K562 (cell line): ENCODE results near the gene ZNF502. TPM values are rescaled to one million over a fixed set of nuclear protein-coding genes. Genes with fewer than 3 reads are reported as not detected.

ENCODE experiments used
- ATAC-seq: fragments of 200-7000 bp; cut with Tn5 transposase; 3 replicates; pipeline ENCODE4 v1.9.1; 2020; ENCODE audit warnings: moderate library complexity
- BruUV-seq: library from RNA; stranded (reverse); fragments of 400-500 nt; replicated peaks from 2 replicates; lab custom pipeline; 2021; lab: Mats Ljungman, UMichigan
- CTCF ChIA-PET: fragments of 300-600 bp; formaldehyde crosslinking; extraction: SDS; loops from one replicate; lab custom pipeline; 2021; ENCODE audit warnings: low intra/inter-chr PET ratio; lab: Yijun Ruan, JAX
- POLR2A ChIA-PET: fragments of 300-600, 350-650 bp; sonication (Branson Sonifier 250); formaldehyde crosslinking; extraction: SDS; loops from one replicate; lab custom pipeline; 2021; ENCODE audit warnings: antibody characterized with exemption, inconsistent platforms; lab: Yijun Ruan, JAX
- DNase-seq, 4 experiments: peaks; one replicate each; pipeline versions ENCODE4 v3.0.0 to v3.0.0-alpha.2; 2011 to 2018; ENCODE audit warnings: low spot score in 3 of 4, mixed read lengths in 3 of 4; ENCODE audit errors: extremely low read depth in 1 of 4
- FAIRE-seq: peaks from 2 replicates; lab custom pipeline; 2011; peaks lifted over from hg19 to GRCh38; lab: Jason Lieb, UNC
- H2AFZ ChIP-seq: 2 replicates; pipeline ENCODE4 v1.6.0; 2011; ENCODE audit warnings: low read depth, low read length, control low read depth, inconsistent platforms
- H3K27ac ChIP-seq: fragments of 200-600 bp; 3 replicates; pipeline ENCODE4 v1.8.0; 2011; ENCODE audit warnings: low read depth, mild to moderate bottlenecking, control low read depth, inconsistent platforms, low read length, moderate library complexity, mixed read lengths; ENCODE audit errors: extremely low read depth
- H3K27me3 ChIP-seq, 2 experiments: fragments of 300-600 bp in 1 of 2; 2 replicates in 1 of 2; 3 replicates in 1 of 2; pipeline versions ENCODE4 v1.6.0 to v1.8.0; 2011; ENCODE audit warnings: inconsistent platforms in 2 of 2, low read length in 2 of 2, mild to moderate bottlenecking in 1 of 2, mixed read lengths in 1 of 2, moderate library complexity in 1 of 2; ENCODE audit not compliant: control insufficient read depth in 2 of 2, insufficient read depth in 2 of 2
- H3K36me3 ChIP-seq: fragments of 300-600 bp; 3 replicates; pipeline ENCODE4 v1.8.0; 2011; ENCODE audit warnings: mild to moderate bottlenecking, low read length, inconsistent platforms; ENCODE audit not compliant: control insufficient read depth, insufficient read depth
- H3K4me1 ChIP-seq, 2 experiments: fragments of 200-600 bp in 1 of 2; replicated peaks in 1 of 2; 2 replicates in 1 of 2; 3 replicates in 1 of 2; pipeline versions ENCODE4 v1.5.1 to v1.8.0; 2011; ENCODE audit warnings: inconsistent platforms in 2 of 2, low read length in 2 of 2, mild to moderate bottlenecking in 1 of 2, mixed read lengths in 1 of 2, moderate library complexity in 1 of 2; ENCODE audit not compliant: control insufficient read depth in 2 of 2, insufficient read depth in 2 of 2
- H3K4me2 ChIP-seq: 2 replicates; pipeline ENCODE4 v1.6.1; 2011; ENCODE audit warnings: low read length, control low read depth, inconsistent platforms, mixed read lengths; ENCODE audit not compliant: insufficient read depth
- H3K4me3 ChIP-seq: fragments of 200-600 bp; sonication (generic), shearing (Covaris generic); 2 replicates; pipeline ENCODE4 v1.5.1; 2016; ENCODE audit warnings: control low read depth, inconsistent platforms
- H3K79me2 ChIP-seq: fragments of 200-600 bp; 3 replicates; pipeline ENCODE4 v1.8.0; 2011; ENCODE audit warnings: low read length, inconsistent platforms; ENCODE audit not compliant: control insufficient read depth, insufficient read depth
- H3K9ac ChIP-seq, 2 experiments: 2 replicates each; pipeline versions ENCODE4 v1.6.0 to v1.6.1; 2011; ENCODE audit warnings: low read depth in 2 of 2, low read length in 2 of 2, control low read depth in 1 of 2, inconsistent platforms in 1 of 2, mild to moderate bottlenecking in 1 of 2, mixed read lengths in 1 of 2; ENCODE audit not compliant: insufficient read depth in 1 of 2
- H3K9me1 ChIP-seq: one replicate; pipeline ENCODE4 v1.6.0; 2011; ENCODE audit warnings: inconsistent platforms, mild to moderate bottlenecking, low read length, moderate library complexity; ENCODE audit not compliant: control insufficient read depth, insufficient read depth
- H3K9me3 ChIP-seq: replicated peaks from 2 replicates; pipeline ENCODE4 v1.5.1; 2011; ENCODE audit warnings: low read depth, low read length, inconsistent platforms; ENCODE audit not compliant: control insufficient read depth, insufficient read depth
- H4K20me1 ChIP-seq: replicated peaks from 2 replicates; pipeline ENCODE4 v1.6.1; 2011; ENCODE audit warnings: low read length, inconsistent platforms, mixed read lengths; ENCODE audit not compliant: control insufficient read depth, insufficient read depth
- CBFA2T3 ChIP-seq: fragments of 450-650 bp; IDR thresholded peaks from 2 replicates; pipeline ENCODE4 v1.6.1; 2017
- CTBP1 ChIP-seq: fragments of 450-650 bp; IDR thresholded peaks from 2 replicates; pipeline ENCODE4 v1.6.1; 2016; ENCODE audit warnings: borderline replicate concordance
- EP300 ChIP-seq: IDR thresholded peaks from 2 replicates; pipeline ENCODE4 v1.6.1; 2012; ENCODE audit warnings: low read length, improper control_type of control experiment
- HBP1 ChIP-seq: fragments of 450-650 bp; formaldehyde crosslinking; IDR thresholded peaks from 2 replicates; pipeline ENCODE4 v1.4.0; 2022; ENCODE audit warnings: missing genetic modification characterization
- HMBOX1 ChIP-seq: sonication (generic); IDR thresholded peaks from 2 replicates; pipeline ENCODE4 v1.6.1; 2016
- HSF4 ChIP-seq: fragments of 250-450 bp; sonication (Bioruptor Pico); IDR thresholded peaks from 2 replicates; pipeline ENCODE4 v2.1.2; 2022; ENCODE audit warnings: mild to moderate bottlenecking, moderate library complexity, borderline replicate concordance
- KDM1A ChIP-seq, 2 experiments: fragments of 450-650 bp; IDR thresholded peaks; 2 replicates each; pipeline ENCODE4 v1.6.1; 2016; ENCODE audit warnings: mild to moderate bottlenecking in 2 of 2
- MCM3 ChIP-seq: fragments of 450-650 bp; IDR thresholded peaks from 2 replicates; pipeline ENCODE4 v1.6.1; 2016
- OTX1 ChIP-seq: fragments of 450-650 bp; formaldehyde crosslinking; IDR thresholded peaks from 2 replicates; pipeline ENCODE4 v1.4.0; 2022; ENCODE audit warnings: mild to moderate bottlenecking
- RERE ChIP-seq: sonication (generic); formaldehyde crosslinking; IDR thresholded peaks from 2 replicates; pipeline ENCODE4 v1.8.0; 2023; ENCODE audit warnings: missing genetic modification reagents, mild to moderate bottlenecking, borderline replicate concordance
- SREBF1 ChIP-seq: fragments of 150-350 bp; IDR thresholded peaks from 2 replicates; pipeline ENCODE4 v1.6.1; 2014; ENCODE audit warnings: antibody characterized with exemption, low read depth, low read length, borderline replicate concordance
- ZNF639 ChIP-seq, 2 experiments: fragments of 200-800 bp in 1 of 2; sonication (Bioruptor generic) in 1 of 2; sonication (generic) in 1 of 2; formaldehyde crosslinking in 1 of 2; IDR thresholded peaks in 1 of 2; conservative IDR thresholded peaks in 1 of 2; 2 replicates each; pipeline versions ENCODE4 v1.5.0 to v1.6.1; 2016 to 2020; ENCODE audit warnings: missing compliant biosample characterization in 1 of 2, missing genetic modification characterization in 1 of 2, missing genetic modification reagents in 1 of 2
- WGBS: fragments of 100-300 bp; shearing (Covaris generic); methylation state at CpG from one replicate; pipeline ENCODE4 v1.1.6; 2016; ENCODE audit warnings: low coverage, mixed read lengths; ENCODE audit not compliant: insufficient coverage; ENCODE audit errors: missing lambda C conversion rate; 5-methylcytosine and 5-hydroxymethylcytosine counted together
- in situ Hi-C: fragments of 300-500 bp; cut with MboI; formaldehyde crosslinking; loops from 4 replicates; pipeline ENCODE4 v1.15.0; 2018; ENCODE audit warnings: inconsistent platforms, mixed read lengths
- intact Hi-C: fragments of 100-400 bp; cut with micrococcal nuclease; formaldehyde crosslinking; loops from 2 replicates; pipeline ENCODE4 v1.14.2; 2022
- polyA plus RNA-seq, 8 experiments: library from polyadenylated mRNA; depleted of rRNA in 4 of 8; stranded (reverse) in 5 of 8; unstranded in 3 of 8; fragments of >200 nt; fragmentation: Nextera tagmentation in 2 of 8; fragmentation: Illumina TruSeq in 1 of 8; extraction: Ambion mirVana in 2 of 8; extraction: Trizol in 1 of 8; gene quantifications; 2 replicates each; pipeline versions ENCODE4 v1.2.1 to v1.2.3, GENCODE V29; 2011 to 2014; ENCODE audit warnings: inconsistent platforms in 1 of 8, missing spikeins in 1 of 8
- total RNA-seq, 7 experiments: library from RNA; depleted of rRNA in 6 of 7; stranded (reverse); fragments of >200 nt in 6 of 7; fragmentation: Illumina TruSeq in 2 of 7; extraction: Trizol in 2 of 7; gene quantifications; 2 replicates each; pipeline versions ENCODE4 v1.2.1 to v1.2.3, GENCODE V29; 2011 to 2021; ENCODE audit warnings: low replicate concordance in 1 of 7

Gene ZNF502
- total and polyA plus RNA-seq, 9 of the 15 experiments (the other 6 are each of a cell fraction or from before 2014, with no cell fraction given): 0.38 to 0.98 (median 0.67) TPM

GRCh38 chr3:44666346-44666745, 46.1 kb upstream of the ZNF502 start:
- Histone ChIP-seq H3K4me2 (no peak overlapping the region), H2AFZ (no peak overlapping the region), H3K36me3 (peaks cover 1% of the 10 kb centered on the region; the same call in 2 of the 3 replicates), H3K27ac (no peak overlapping the region), H3K9ac (no peak overlapping the region), H4K20me1 (no peaks in the 10 kb centered on the region), H3K79me2 (no peaks in the 10 kb centered on the region), H3K4me1 (no peaks in the 10 kb centered on the region), H3K4me3 (no peak overlapping the region), H3K9me3 (0 out of 2 replicates have a peak, but pooled peaks cover 2% of the 10 kb centered on the region), H3K27me3 (no peaks in the 10 kb centered on the region), H3K9me1 (no peaks in the 10 kb centered on the region)
- no peak for FAIRE-seq
- TF ChIP-seq OTX1 (CRISPR knock-in tag): no peak
- TF ChIP-seq SREBF1: no peak
- TF ChIP-seq CTBP1: no peak
- TF ChIP-seq EP300: no peak
- no peak for TF ChIP-seq MCM3
- no peak for TF ChIP-seq RERE (CRISPR knock-in tag)
- TF ChIP-seq HSF4: no peak
- no peak for TF ChIP-seq ZNF639 (CRISPR knock-in tag; conservative IDR thresholded peaks at IDR 0.05 in 1 of 2, IDR thresholded peaks at IDR 0.05 in 1 of 2)
- TF ChIP-seq KDM1A (IDR thresholded peaks at IDR 0.05): no peak
- TF ChIP-seq CBFA2T3: no peak
- no peak for TF ChIP-seq HBP1 (CRISPR knock-in tag)
- no peak for TF ChIP-seq HMBOX1
- no peak for DNase-seq
- in situ Hi-C loops (no loop called here), intact Hi-C loops (no loop called here)
- 35% methylated on average over 4 of the region's 4 CpGs for WGBS
- no TSS peak for BruUV-seq
- no peak for ATAC-seq
- CTCF ChIA-PET: no interaction called here
- POLR2A ChIA-PET: interaction anchor here (1.1 to 1.2 kb wide), 2 partner anchors 15 to 42 kb away, joined by 3 read pairs; no protein-coding TSS in a partner anchor
